Endothelial cell of umbilical vein (primary cell): ENCODE measurements around the gene OR10A3. TPM values are rescaled to one million over a fixed set of nuclear protein-coding genes. Genes with fewer than 3 reads are reported as not detected.

Experiments used
- BruUV-seq: library from RNA; stranded (reverse); fragments of 400-500 nt; replicated peaks from 2 replicates; lab custom pipeline; 2021; lab: Mats Ljungman, UMichigan
- CTCF ChIA-PET: fragments of 300-600, 350-600 bp; sonication (Branson Sonifier 250); formaldehyde crosslinking; loops from one replicate; lab custom pipeline; 2021; ENCODE audit warnings: antibody characterized with exemption, inconsistent platforms; lab: Charles Lee
- POLR2A ChIA-PET: fragments of 300-600, 350-600 bp; sonication (Branson Sonifier 250); formaldehyde crosslinking; loops from one replicate; lab custom pipeline; 2021; ENCODE audit warnings: antibody characterized with exemption, inconsistent platforms; lab: Charles Lee
- DNase-seq: peaks from one replicate; pipeline ENCODE4 v3.0.0-alpha.2; 2011; ENCODE audit warnings: low read depth, low spot score
- FAIRE-seq: peaks from 2 replicates; lab custom pipeline; 2011; peaks lifted over from hg19 to GRCh38; lab: Jason Lieb, UNC
- H2AFZ ChIP-seq: 2 replicates; pipeline ENCODE4 v1.6.0; 2012; ENCODE audit warnings: low read depth, low read length, control low read depth, inconsistent platforms
- H3K27ac ChIP-seq: 2 replicates; pipeline ENCODE4 v1.5.1; 2011; ENCODE audit warnings: low read depth, mild to moderate bottlenecking, control low read depth, low read length, moderate library complexity; ENCODE audit not compliant: insufficient read depth
- H3K27me3 ChIP-seq, 2 experiments: 2 replicates each; pipeline versions ENCODE4 v1.6.0 to v1.6.1; 2011; ENCODE audit warnings: low read length in 2 of 2, mixed read lengths in 1 of 2; ENCODE audit not compliant: control insufficient read depth in 2 of 2, insufficient read depth in 2 of 2
- H3K36me3 ChIP-seq, 2 experiments: 2 replicates in 1 of 2; 3 replicates in 1 of 2; pipeline ENCODE4 v1.5.1; 2011; ENCODE audit warnings: low read length in 2 of 2, mild to moderate bottlenecking in 1 of 2, moderate library complexity in 1 of 2; ENCODE audit not compliant: control insufficient read depth in 2 of 2, insufficient read depth in 2 of 2; ENCODE audit errors: extremely low read depth in 1 of 2
- H3K4me1 ChIP-seq: 3 replicates; pipeline ENCODE4 v1.5.1; 2011; ENCODE audit warnings: mild to moderate bottlenecking, low read length; ENCODE audit not compliant: control insufficient read depth, insufficient read depth; ENCODE audit errors: extremely low read depth
- H3K4me2 ChIP-seq: 2 replicates; pipeline ENCODE4 v1.6.1; 2011; ENCODE audit warnings: low read length, control low read depth, mixed read lengths; ENCODE audit not compliant: insufficient read depth
- H3K4me3 ChIP-seq, 3 experiments: fragments of 200-600 bp in 1 of 3; sonication (generic), shearing (Covaris generic) in 1 of 3; replicated peaks in 1 of 3; 2 replicates each; pipeline ENCODE4 v1.5.1; 2011 to 2016; ENCODE audit warnings: control low read depth in 3 of 3, low read length in 3 of 3, mild to moderate bottlenecking in 2 of 3, inconsistent platforms in 1 of 3, low read depth in 1 of 3, moderate library complexity in 1 of 3; ENCODE audit not compliant: insufficient read depth in 1 of 3
- H3K79me2 ChIP-seq: 2 replicates; pipeline ENCODE4 v1.6.0; 2012; ENCODE audit warnings: low read length, inconsistent platforms; ENCODE audit not compliant: control insufficient read depth, insufficient read depth
- H3K9ac ChIP-seq: replicated peaks from 2 replicates; pipeline ENCODE3; 2011; ENCODE audit warnings: low read length, control low read depth; ENCODE audit not compliant: insufficient read depth; ENCODE audit errors: extremely low read depth
- H3K9me1 ChIP-seq: replicated peaks from 3 replicates; pipeline ENCODE4 v1.6.0; 2011; ENCODE audit warnings: mild to moderate bottlenecking, low read length; ENCODE audit not compliant: control insufficient read depth, insufficient read depth; ENCODE audit errors: extremely low read depth
- H3K9me3 ChIP-seq: replicated peaks from 2 replicates; pipeline ENCODE4 v1.5.1; 2012; ENCODE audit warnings: low read length, inconsistent platforms; ENCODE audit not compliant: control insufficient read depth, insufficient read depth
- H4K20me1 ChIP-seq: replicated peaks from 2 replicates; pipeline ENCODE3; 2011; ENCODE audit warnings: mild to moderate bottlenecking, low read length; ENCODE audit not compliant: control insufficient read depth, insufficient read depth; ENCODE audit errors: extremely low read depth
- EZH2 ChIP-seq: IDR thresholded peaks from 2 replicates; pipeline ENCODE4 v1.6.1; 2012; ENCODE audit warnings: borderline replicate concordance, low read depth, mild to moderate bottlenecking, moderate library complexity, low read length, inconsistent platforms; ENCODE audit not compliant: severe bottlenecking
- FOS ChIP-seq: IDR thresholded peaks from 2 replicates; pipeline ENCODE4 v1.6.1; 2011; ENCODE audit warnings: mild to moderate bottlenecking, low read length, moderate library complexity, borderline replicate concordance; ENCODE audit not compliant: insufficient read depth
- GATA2 ChIP-seq: IDR thresholded peaks from 2 replicates; pipeline ENCODE4 v1.7.0; 2011; ENCODE audit warnings: low read depth, mild to moderate bottlenecking, moderate library complexity, mixed read lengths, low read length; ENCODE audit not compliant: insufficient read length, insufficient read depth
- JUN ChIP-seq: IDR thresholded peaks from 2 replicates; pipeline ENCODE4 v1.6.1; 2011; ENCODE audit warnings: borderline replicate concordance, low read depth; ENCODE audit not compliant: insufficient read length, insufficient read depth
- MAX ChIP-seq: IDR thresholded peaks from 2 replicates; pipeline ENCODE4 v1.6.1; 2011; ENCODE audit not compliant: insufficient read depth, insufficient read length
- MYC ChIP-seq: IDR thresholded peaks from one replicate; pipeline ENCODE4 v1.6.1; 2011; ENCODE audit warnings: mild to moderate bottlenecking, low read depth, low read length
- POLR2A ChIP-seq: IDR thresholded peaks from 2 replicates; pipeline ENCODE4 v1.6.1; 2012; ENCODE audit warnings: low read depth, mild to moderate bottlenecking, control low read depth, low read length
- POLR2AphosphoS5 ChIP-seq: IDR thresholded peaks from 2 replicates; pipeline ENCODE4 v1.6.1; 2012; ENCODE audit warnings: low read depth, mild to moderate bottlenecking, control low read depth, low read length, moderate library complexity; ENCODE audit not compliant: insufficient read depth
- dilution Hi-C: fragments of 300-500 bp; cut with MboI; formaldehyde crosslinking; loops from one replicate; pipeline ENCODE4 v1.15.0; 2019; ENCODE audit warnings: low sequenced_read_pairs; ENCODE audit not compliant: extremely low pct_ligation_motif_present
- intact Hi-C: fragments of 100-400 bp; cut with micrococcal nuclease; formaldehyde crosslinking; loops from one replicate; pipeline ENCODE4 v1.10.0; 2022
- polyA plus RNA-seq, 4 experiments: library from polyadenylated mRNA; depleted of rRNA in 3 of 4; stranded (reverse) in 3 of 4; unstranded in 1 of 4; fragments of >200 nt; gene quantifications; 2 replicates each; pipeline versions ENCODE4 v1.2.1 to v1.2.3, GENCODE V29; 2011 to 2012; ENCODE audit warnings: missing spikeins in 1 of 4
- total RNA-seq: library from RNA; stranded (reverse); gene quantifications from 2 replicates; pipeline ENCODE4 v1.2.3, GENCODE V29; 2021
- TF ChIP-seq, protein P1 (sequence below), 2 donors: IDR thresholded peaks; 1 replicate in 1 of 2; 2 replicates in 1 of 2; pipeline ENCODE4 v1.5.1; 2011; ENCODE audit warnings: low read length in 2 of 2, mild to moderate bottlenecking in 2 of 2, moderate library complexity in 2 of 2, control low read depth in 1 of 2, inconsistent platforms in 1 of 2, low read depth in 1 of 2; ENCODE audit not compliant: insufficient read depth in 1 of 2; ENCODE audit errors: extremely low read depth in 1 of 2

OR10A3 gene
- total and polyA plus RNA-seq, 2 donors (not counting 3 experiments of a cell fraction or from before 2014, with no cell fraction given) = not detected

GRCh38 chr11:7964261-7964660 lies 22.8 kb upstream of the OR10A3 start:
- ChIA-PET CTCF (interaction anchor here (2.0 kb wide), 1 partner anchor 23 kb away, joined by 5 read pairs; the partner anchor contains the start of gene EIF3F), POLR2A (no interaction called here)
- H3K36me3 ChIP-seq = no peaks in the 10 kb centered on the region
- no TSS peak for BruUV-seq
- dilution Hi-C loops = no loop called here
- intact Hi-C loops = no loop called here
- TF ChIP-seq POLR2A (no peak), EZH2 (no peak), POLR2AphosphoS5 (no peak), JUN (no peak), GATA2 (no peak), MYC (no peak), FOS (no peak), MAX (no peak)
- TF ChIP-seq, protein P1, sequence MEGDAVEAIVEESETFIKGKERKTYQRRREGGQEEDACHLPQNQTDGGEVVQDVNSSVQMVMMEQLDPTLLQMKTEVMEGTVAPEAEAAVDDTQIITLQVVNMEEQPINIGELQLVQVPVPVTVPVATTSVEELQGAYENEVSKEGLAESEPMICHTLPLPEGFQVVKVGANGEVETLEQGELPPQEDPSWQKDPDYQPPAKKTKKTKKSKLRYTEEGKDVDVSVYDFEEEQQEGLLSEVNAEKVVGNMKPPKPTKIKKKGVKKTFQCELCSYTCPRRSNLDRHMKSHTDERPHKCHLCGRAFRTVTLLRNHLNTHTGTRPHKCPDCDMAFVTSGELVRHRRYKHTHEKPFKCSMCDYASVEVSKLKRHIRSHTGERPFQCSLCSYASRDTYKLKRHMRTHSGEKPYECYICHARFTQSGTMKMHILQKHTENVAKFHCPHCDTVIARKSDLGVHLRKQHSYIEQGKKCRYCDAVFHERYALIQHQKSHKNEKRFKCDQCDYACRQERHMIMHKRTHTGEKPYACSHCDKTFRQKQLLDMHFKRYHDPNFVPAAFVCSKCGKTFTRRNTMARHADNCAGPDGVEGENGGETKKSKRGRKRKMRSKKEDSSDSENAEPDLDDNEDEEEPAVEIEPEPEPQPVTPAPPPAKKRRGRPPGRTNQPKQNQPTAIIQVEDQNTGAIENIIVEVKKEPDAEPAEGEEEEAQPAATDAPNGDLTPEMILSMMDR (IDR thresholded peaks at IDR 0.05; ENCODE audit: extremely low read depth in 1 of 2, insufficient read depth in 1 of 2, low read depth in 1 of 2, low read length in 2 of 2) = no peak
- no peak for FAIRE-seq
- H3K9me1 ChIP-seq = no peaks in the 10 kb centered on the region
- no peak for DNase-seq
- H3K9ac ChIP-seq = no peak overlapping the region
- H3K4me2 ChIP-seq = no peak overlapping the region
- no peak overlapping the region for H2AFZ ChIP-seq
- no peak overlapping the region for H3K4me3 ChIP-seq
- H3K27ac ChIP-seq = no peak overlapping the region
- H4K20me1 ChIP-seq = no peaks in the 10 kb centered on the region
- no peaks in the 10 kb centered on the region for H3K4me1 ChIP-seq
- H3K27me3 ChIP-seq = peaks cover 2 to 4% of the 10 kb centered on the region in 2 experiments
- no peaks in the 10 kb centered on the region for H3K79me2 ChIP-seq
- H3K9me3 ChIP-seq = no peaks in the 10 kb centered on the region
